Ramos (cell line): ENCODE data around the gene CDH26.

Experiments
- in situ Hi-C: fragments of 300-500 bp; cut with MboI; formaldehyde crosslinking; loops from one replicate; pipeline ENCODE4 v1.14.3; 2022; ENCODE audit warnings: low sequenced_read_pairs; ENCODE audit not compliant: unreplicated experiment

Gene CDH26

GRCh38 chr20:60009318-60009717 lies 51.1 kb downstream of the CDH26 start:
- in situ Hi-C loops = no loop called here

- in situ Hi-C loops = no loop called here
These were observed 51.8 kb downstream of the CDH26 start for GRCh38 chr20:60009826-60010616.

- in situ Hi-C loops = no loop called here
These were observed 52.7 kb downstream of the CDH26 start for GRCh38 chr20:60010689-60011458.

GRCh38 chr20:60011512-60012507 lies 53.6 kb downstream of the CDH26 start:
- in situ Hi-C loops = no loop called here

- in situ Hi-C loops = no loop called here
These were observed 55.3 kb downstream of the CDH26 start for GRCh38 chr20:60013296-60014139.

- in situ Hi-C loops = no loop called here
These were observed 58.2 kb downstream of the CDH26 start for GRCh38 chr20:60016406-60016805.

GRCh38 chr20:60020251-60020650 lies 62.0 kb downstream of the CDH26 start:
- in situ Hi-C loops = no loop called here

- in situ Hi-C loops = no loop called here
These were observed 62.9 kb downstream of the CDH26 start for GRCh38 chr20:60021104-60021503.

GRCh38 chr20:60022849-60023248 lies 64.6 kb downstream of the CDH26 start:
- in situ Hi-C loops = no loop called here

- in situ Hi-C loops = no loop called here
These were observed 66.0 kb downstream of the CDH26 start for GRCh38 chr20:60024245-60024644.

- in situ Hi-C loops = no loop called here
These were observed 66.6 kb downstream of the CDH26 start for GRCh38 chr20:60024801-60025200.

GRCh38 chr20:60026010-60026409 lies 67.8 kb downstream of the CDH26 start:
- in situ Hi-C loops = no loop called here

- in situ Hi-C loops = no loop called here
These were observed 72.2 kb downstream of the CDH26 start for GRCh38 chr20:60030471-60030870.

- in situ Hi-C loops = no loop called here
These were observed 72.9 kb downstream of the CDH26 start for GRCh38 chr20:60031107-60031506.

GRCh38 chr20:60034231-60035110 lies 76.2 kb downstream of the CDH26 start:
- in situ Hi-C loops = no loop called here

- in situ Hi-C loops = no loop called here
These were observed 77.3 kb downstream of the CDH26 start for GRCh38 chr20:60035486-60035885.

GRCh38 chr20:60036346-60036745 lies 78.1 kb downstream of the CDH26 start:
- in situ Hi-C loops = no loop called here

- in situ Hi-C loops = no loop called here
These were observed 78.7 kb downstream of the CDH26 start for GRCh38 chr20:60036746-60037499.
